DMS153 treated with DMSO at 0.1 percent for 48 hours (cell line): ENCODE results near the gene CNGB1.
"Not testable (repeated sequence)": the region's sequence is repeated elsewhere in the genome, so short reads cannot be mapped to it uniquely, and the experiment has no call there.

Source experiments
- DNase-seq: peaks from one replicate; lab custom pipeline; 2025; ENCODE audit not compliant: unreplicated experiment; lab: John Stamatoyannopoulos, UW

The CNGB1 gene

GRCh38 chr16:57837305-57838125 lies 133.4 kb downstream of the CNGB1 start:
- DNase-seq, result no peak

GRCh38 chr16:57835439-57835838 lies 135.5 kb downstream of the CNGB1 start:
- DNase-seq, result not testable (repeated sequence)

GRCh38 chr16:57834936-57835335 lies 136.0 kb downstream of the CNGB1 start:
- DNase-seq, result no peak
